GM15510 (cell line): ENCODE data around the gene MAPRE2.

Experiments used
- POLR2A ChIP-seq: IDR thresholded peaks from 3 replicates; pipeline ENCODE4 v1.6.1; 2011; ENCODE audit warnings: borderline replicate concordance; ENCODE audit not compliant: insufficient read length; ENCODE audit errors: extremely low read depth

MAPRE2 gene

DNA sequence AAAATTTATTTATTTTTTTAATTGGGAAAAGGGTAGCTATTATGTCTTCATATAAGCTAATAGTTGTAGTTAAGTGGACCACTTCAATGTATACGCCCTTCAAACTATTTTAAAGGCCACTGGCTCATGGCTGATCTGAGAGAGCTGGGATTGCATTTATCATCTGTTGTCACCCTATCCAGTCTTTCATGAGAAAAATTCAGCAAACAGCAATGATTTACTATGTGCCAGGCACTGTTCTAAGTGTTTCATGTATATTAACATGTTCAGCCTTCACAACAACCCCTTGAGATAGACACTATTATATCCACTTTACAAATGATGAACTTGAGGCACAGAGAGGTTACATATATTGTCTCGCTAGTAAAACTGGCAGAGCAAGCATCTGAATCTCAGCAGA is 133.5 kb downstream of the MAPRE2 start:
- no peak for TF ChIP-seq POLR2A

DNA sequence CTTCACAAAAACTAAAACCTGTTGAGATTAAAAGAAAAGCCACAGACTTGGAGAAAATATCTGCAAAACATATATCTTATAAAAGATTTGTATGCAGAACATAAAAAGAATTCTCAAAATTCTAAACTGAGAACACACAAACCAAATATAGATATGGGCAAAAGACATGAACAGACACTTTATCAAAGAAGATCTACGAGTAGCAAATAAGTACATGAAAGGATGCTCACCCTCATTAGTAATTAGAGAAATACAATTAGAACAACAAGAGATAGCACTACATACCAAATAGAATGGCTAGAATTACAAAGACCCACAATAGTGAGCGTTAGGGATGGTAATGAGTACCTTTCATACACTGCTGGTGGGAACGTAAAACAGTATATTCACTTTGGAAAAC is 135.7 kb downstream of the MAPRE2 start:
- no peak for TF ChIP-seq POLR2A

DNA sequence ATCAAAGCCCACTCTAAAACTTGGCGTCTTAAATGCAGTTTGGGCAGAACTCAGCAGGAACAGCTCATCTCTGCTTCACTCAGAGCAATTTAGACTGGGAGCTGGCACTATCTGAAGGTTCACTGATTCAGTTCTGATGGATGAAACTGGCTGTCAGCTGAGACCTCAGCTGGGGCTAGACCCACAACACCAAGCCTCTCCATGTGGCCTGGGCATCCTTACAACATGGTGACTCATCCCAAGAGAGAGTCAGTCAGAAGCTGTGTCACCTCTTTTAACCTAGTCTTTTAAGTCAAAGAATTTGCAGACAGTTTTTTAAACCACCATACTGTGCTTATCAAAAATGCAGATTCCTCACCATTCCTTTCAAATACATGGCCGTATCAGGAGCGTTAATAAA is 137.0 kb downstream of the MAPRE2 start:
- TF ChIP-seq POLR2A, result no peak

DNA sequence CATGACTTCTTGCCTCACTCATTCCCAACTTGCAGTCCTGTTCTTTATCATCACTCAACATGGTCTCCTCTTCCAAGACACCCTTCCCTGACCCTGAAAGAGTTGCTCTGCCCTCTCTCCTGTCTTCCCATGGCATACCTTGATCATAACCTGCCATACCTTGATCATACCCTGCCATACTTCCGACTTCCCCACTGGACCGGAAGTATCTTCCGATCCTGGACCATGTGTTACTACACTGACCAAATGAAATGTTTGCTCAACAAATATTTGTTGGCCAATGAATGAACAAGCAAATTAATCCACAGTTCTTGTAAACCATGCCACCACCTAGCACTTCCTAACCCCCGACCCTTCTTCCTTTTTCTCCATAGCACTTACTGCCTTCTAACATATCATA is 138.7 kb downstream of the MAPRE2 start:
- TF ChIP-seq POLR2A, result no peak

DNA sequence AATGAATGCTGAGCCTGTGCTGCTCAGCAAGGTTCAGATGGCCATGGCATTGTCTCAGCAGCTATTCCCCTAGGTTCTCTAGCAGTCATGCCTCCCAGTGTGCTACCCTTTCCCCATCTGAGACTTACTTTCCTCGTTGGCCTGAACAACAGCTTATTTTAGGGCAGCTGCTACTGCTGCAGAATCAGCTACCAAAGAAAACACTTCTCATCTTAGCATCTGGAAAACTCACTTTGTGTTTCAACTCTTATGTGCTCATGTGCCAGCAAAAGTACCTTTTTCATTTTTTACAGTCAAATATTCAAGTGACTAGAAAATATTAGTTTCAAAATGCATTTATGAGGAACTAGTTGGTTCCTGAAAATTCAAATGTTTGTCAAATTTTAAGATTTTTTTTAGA is 139.2 kb downstream of the MAPRE2 start:
- no peak for TF ChIP-seq POLR2A

DNA sequence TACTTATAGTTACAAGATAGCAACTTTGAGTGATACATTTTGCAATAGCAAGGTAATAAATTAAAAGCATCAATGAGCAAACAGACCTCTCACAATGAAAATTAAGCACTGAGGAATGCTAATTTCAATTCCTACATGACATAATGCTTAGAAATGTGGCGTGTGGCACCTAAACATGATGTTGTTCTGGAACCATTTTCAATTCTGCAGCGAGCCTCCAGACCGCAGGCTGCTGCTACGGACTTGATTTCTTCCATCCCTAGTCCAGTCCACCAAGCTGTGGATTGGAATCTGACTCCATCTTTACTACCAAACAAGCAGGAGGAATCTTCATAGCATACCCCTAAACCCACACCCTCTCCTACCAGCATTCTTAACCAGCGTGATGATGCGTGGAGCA is 140.9 kb downstream of the MAPRE2 start:
- TF ChIP-seq POLR2A, result no peak

DNA sequence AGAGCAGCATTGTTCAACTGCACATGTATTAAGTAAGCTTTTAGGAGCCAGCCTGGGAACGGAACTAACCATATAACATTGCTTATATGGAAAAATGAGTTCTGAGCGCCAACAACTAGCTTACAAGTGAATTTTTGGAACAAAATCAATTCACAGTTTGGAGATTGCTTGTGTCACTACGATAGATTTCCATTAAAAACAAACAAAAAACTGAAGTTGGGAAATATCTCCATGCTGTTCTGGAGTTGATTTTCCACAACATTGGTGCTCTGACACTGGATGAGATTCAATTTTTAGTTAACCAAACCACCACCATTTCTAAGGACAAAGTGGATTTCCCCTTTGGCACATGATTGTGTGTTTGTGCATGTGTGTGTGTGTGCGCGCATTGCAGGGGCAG is 142.7 kb downstream of the MAPRE2 start:
- no peak for TF ChIP-seq POLR2A

DNA sequence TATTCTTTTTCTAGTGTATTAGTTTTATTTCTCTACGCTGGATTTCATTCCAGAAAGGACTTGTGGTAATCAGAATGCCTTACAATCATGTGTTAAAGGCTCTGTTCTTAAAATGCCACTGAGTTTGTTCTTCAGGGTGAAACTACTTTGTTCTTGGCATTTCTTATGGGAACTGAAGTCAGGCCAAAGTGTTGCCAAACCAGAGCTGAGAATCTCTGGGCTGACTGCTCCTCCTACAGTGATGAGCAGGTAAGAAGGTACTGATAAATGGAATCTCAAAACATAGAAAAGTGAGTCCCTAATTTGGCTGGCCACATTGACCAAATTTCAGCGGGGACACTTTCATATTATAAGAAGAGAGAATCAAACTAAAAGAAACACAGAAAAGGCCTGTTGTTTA is 144.6 kb downstream of the MAPRE2 start:
- no peak for TF ChIP-seq POLR2A

DNA sequence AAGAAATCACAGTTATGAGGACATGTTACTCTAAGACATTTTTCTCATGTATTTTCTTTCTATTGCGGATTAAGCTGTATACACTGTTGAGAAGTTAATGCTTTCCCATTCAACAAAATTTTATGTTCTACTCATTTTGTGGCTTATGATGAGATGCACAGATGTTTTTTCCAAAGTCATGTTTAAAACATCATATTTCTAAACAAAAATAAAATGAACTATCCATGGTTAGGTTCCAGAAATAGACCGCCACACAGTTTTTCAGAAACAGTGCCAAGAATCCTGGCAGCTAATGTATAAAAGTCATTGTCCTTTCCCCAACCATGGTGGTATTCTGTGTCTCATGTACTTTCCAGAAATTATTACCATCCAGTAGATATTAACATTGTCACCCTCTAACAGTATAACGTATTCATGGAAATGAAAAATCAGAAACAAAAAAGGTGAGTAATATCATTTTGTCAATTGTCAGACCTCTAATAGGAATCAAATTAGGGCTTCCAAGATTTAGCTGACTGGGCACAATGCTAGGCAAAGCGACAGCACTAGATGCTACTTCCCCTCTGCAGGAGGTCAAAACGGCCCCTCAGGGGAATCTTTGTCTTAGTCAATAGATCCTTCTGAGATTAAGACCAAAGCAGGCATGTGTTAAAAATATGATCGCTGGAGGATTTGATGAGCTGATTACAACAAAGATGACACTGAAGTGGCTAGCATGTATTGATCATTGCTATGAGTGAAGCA is 145.2 kb downstream of the MAPRE2 start:
- TF ChIP-seq POLR2A, result no peak

DNA sequence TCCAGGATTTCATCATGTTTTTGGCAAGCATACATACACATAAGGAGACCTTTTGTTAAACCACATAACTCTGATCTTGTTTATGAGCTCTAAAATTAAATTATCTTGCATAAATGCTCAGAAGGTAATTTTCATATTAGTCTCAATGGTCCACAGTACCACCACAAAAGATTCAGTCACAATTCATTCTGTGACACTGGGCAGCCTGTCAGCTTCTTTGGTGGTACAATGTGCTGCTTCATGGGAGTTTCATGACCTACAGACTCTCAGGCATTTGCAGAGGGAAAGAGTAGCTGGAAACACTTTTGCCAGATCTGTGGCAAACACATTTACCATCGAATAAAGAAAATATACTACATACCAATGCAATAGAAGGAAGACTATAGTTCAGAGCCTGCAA is 148.3 kb downstream of the MAPRE2 start:
- no peak for TF ChIP-seq POLR2A

DNA sequence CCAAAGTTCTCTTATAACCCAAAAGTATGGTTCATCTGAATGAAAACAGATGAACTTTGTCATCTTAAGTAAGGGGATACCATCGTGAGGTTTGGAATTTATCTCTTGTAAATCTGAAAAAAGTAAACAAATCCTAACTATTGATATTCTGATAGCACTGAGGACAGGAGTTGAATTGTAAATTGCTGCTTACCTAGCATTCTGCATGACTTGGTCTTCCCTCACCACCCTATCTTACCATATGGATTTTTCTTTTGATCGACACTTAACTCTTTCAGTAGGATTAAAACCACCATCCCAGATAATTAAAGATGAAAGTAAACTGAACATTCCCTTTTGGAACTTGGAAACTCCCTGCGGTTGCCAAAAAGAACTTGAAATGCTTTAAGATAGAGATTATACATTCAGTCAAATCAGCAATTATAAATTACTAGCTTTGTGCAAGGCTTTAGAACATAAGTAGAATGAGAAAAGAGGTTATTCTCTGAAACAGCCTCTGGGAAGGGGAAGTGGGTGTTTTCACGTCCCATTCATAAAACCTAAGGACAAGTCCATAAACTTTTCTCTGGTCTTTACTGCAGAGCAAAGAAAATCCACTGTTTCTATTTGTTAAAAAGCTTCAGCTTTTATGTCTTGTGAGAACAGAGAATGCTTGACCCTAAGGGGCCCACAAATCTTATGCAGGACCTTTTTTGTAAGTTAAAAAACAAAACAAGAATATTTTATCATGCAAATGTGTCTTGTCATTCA is 149.9 kb downstream of the MAPRE2 start:
- no peak for TF ChIP-seq POLR2A

DNA sequence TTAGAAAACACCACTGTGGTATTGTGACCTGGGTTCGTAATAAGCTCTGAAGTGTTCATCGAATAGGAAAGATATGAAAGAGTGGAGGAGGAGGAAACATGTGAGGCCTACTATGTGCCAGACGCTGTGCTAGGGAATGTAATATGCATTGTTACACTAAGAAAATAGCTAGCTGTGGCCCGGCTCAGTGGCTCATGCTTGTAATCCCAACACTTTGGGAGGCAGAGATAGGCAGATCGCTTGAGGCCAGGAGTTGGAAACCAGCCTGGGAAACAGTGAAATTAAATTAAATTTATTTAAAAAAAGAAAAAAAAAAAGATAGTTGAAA is 150.4 kb downstream of the MAPRE2 start:
- TF ChIP-seq POLR2A, result no peak

DNA sequence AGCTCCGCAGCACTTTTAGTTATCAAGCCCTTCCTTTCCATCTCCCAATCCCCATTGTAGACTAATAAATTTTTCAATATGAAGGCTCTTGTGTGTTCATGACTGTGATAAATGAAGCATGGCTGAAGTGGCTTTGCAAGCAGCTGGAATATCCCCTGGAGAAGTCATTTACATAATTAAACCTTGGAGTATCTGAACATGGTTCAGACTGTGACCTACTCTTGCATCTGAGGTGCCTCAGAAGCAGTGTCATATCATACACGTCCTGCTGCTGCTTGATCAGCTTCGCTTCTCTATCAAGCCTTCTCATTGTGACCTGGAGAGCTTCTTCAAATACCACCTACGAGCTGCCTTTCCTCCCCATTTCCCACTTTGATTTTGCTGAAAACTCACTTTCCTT is 151.2 kb downstream of the MAPRE2 start:
- TF ChIP-seq POLR2A, result no peak
